ENCODE results near the gene IFFO2. TPM values are rescaled to one million over a fixed set of nuclear protein-coding genes. Genes with fewer than 3 reads are reported as not detected.
A peak's percentile ranks its signal among the peaks of the same experiment; 100 is the strongest.

IFFO2 gene
- total RNA-seq, 4 donors from 2014 or later = 25.8 to 88.8 (median 52.7) TPM

GRCh38 chr1:18957136-18957521 is 653 bp upstream of the IFFO2 start:
- intact Hi-C loops (cut with DNase I) = no loop called here
- Histone ChIP-seq H3K9me3 (no peaks in the 10 kb centered on the region), H3K27ac (peak overlapping the region; percentile 88 to 95 (median 94)), H3K4me3 (peak overlapping the region; percentile 70 to 95 (median 82)), H3K36me3 (no peaks in the 10 kb centered on the region), H3K4me1 (peaks cover 32 to 59% (median 35%) of the 10 kb centered on the region in 3 donors), H3K27me3 (no peaks in the 10 kb centered on the region)
- no peak for DNase-seq
- no peak for TF ChIP-seq CTCF (IDR thresholded peaks at IDR 0.05)
- peak in 1 of 4 donors; percentile 15 for TF ChIP-seq POLR2A (IDR thresholded peaks at IDR 0.05)
- WGBS, 2 donors = 39% methylated on average over 5 of the region's 27 CpGs; no CpG with 5 or more reads in 1 of the 2 donors

GRCh38 chr1:18955441-18956192 is 859 bp downstream of the IFFO2 start:
- no peak for DNase-seq
- Histone ChIP-seq H3K4me3 (peak overlapping the region; percentile 70 to 95 (median 82)), H3K27me3 (no peaks in the 10 kb centered on the region), H3K27ac (peak overlapping the region; percentile 90 to 95 (median 94)), H3K36me3 (no peaks in the 10 kb centered on the region), H3K4me1 (peaks cover 44 to 65% (median 47%) of the 10 kb centered on the region in 3 donors), H3K9me3 (no peaks in the 10 kb centered on the region)
- intact Hi-C loops (cut with DNase I) = no loop called here
- WGBS, 2 donors = 0 to 2% methylated on average over 1 to 6 of the region's 90 CpGs
- TF ChIP-seq POLR2A (IDR thresholded peaks at IDR 0.05) (peak in 1 of 4 donors; percentile 31), CTCF (IDR thresholded peaks at IDR 0.05) (peak in 2 of 6 experiments; percentile 16 to 32)

DNA sequence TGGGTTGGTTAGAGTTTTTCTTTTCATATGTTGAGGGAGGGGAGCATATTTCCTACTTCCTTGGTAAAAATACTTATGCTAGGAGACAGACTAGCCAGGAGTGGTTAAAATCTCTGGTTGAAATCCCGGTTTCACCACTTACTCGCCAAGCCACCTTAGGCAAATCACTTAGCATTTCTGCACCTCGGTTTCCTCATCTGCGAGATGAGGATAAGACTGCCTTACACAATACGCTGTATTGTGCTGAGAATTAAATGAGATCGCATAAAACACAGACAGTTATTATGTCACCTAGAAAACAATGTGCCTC is 1.4 kb downstream of the IFFO2 start:
- Histone ChIP-seq H3K9me3 (no peaks in the 10 kb centered on the region), H3K27me3 (no peaks in the 10 kb centered on the region), H3K36me3 (no peaks in the 10 kb centered on the region), H3K27ac (peak overlapping the region; percentile 90 to 95 (median 94)), H3K4me1 (peaks cover 50 to 70% (median 52%) of the 10 kb centered on the region in 3 donors), H3K4me3 (peak overlapping the region; percentile 70 to 95 (median 82))
- intact Hi-C loops (cut with DNase I) = no loop called here
- WGBS, 2 donors = 17 to 22% methylated on average over 6 of the region's 6 CpGs
- DNase-seq = no peak
- TF ChIP-seq CTCF (IDR thresholded peaks at IDR 0.05) = no peak
- TF ChIP-seq POLR2A (IDR thresholded peaks at IDR 0.05) = no peak

DNA sequence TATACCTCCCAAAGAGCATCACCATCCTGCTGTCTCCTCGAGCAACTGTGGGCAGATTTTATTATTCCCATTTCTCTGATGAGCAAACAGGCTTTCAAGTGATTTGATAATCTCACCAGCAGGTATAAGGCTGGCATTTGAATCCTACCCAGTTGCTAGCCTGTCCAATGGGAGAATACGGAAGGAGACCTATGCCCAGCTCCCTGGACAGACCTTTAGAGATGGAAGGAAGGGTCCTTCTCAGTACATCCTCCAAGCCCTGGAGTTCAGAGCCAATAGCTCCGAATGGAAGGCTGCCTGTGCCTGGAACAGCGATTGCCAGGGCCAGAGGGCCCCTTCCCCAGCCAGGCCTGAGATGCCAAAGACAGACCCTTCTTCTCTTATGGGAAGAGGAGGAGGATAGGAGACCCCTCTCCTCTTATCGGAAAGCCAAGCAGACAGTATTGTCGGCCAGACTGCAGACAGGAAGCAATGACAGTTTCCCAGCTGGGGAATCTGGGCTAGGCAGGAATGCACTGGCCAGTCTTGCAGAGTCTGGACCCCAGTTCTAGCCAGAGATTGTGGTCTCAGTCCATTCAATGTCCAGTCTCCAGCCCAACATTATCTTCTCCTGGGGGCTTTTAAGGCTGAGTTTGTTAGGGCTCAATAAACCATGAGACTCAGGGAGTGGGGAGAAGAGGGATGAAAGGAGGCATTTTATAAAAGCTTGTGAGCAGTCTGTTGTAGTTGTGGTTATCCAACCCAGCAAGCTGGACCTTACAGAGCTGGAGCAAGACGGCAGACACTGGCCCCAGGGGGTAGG is 2.0 kb downstream of the IFFO2 start:
- 17 to 28% methylated on average over 3 to 4 of the region's 7 CpGs for whole genome bisulfite sequencing, 2 donors
- intact Hi-C loops (cut with DNase I) = no loop called here
- H3K4me3 ChIP-seq = peak overlapping the region; percentile 70 to 95 (median 82)
- no peak for DNase-seq
- H3K36me3 ChIP-seq = no peaks in the 10 kb centered on the region
- peaks cover 56 to 76% (median 58%) of the 10 kb centered on the region in 3 donors for H3K4me1 ChIP-seq
- no peaks in the 10 kb centered on the region for H3K9me3 ChIP-seq
- TF ChIP-seq POLR2A (IDR thresholded peaks at IDR 0.05) (no peak), CTCF (IDR thresholded peaks at IDR 0.05) (no peak)
- H3K27me3 ChIP-seq = no peaks in the 10 kb centered on the region
- peak overlapping the region; percentile 90 to 95 (median 94) for H3K27ac ChIP-seq

- peaks cover 63 to 83% (median 65%) of the 10 kb centered on the region in 3 donors for H3K4me1 ChIP-seq
- intact Hi-C loops (cut with DNase I) = no loop called here
- H3K9me3 ChIP-seq = no peaks in the 10 kb centered on the region
- H3K27ac ChIP-seq = peak overlapping the region; percentile 90 to 95 (median 94)
- 48 to 56% methylated on average over 6 to 7 of the region's 11 CpGs for WGBS, 2 donors
- no peaks in the 10 kb centered on the region for H3K36me3 ChIP-seq
- H3K27me3 ChIP-seq = no peaks in the 10 kb centered on the region
- DNase-seq = no peak
- TF ChIP-seq POLR2A (IDR thresholded peaks at IDR 0.05) = peak in 1 of 4 donors; percentile 35
- TF ChIP-seq CTCF (IDR thresholded peaks at IDR 0.05) = peak in 1 of 6 experiments; percentile 14
- peak overlapping the region; percentile 70 to 95 (median 82) for H3K4me3 ChIP-seq
Measured at GRCh38 chr1:18953731-18954231, 2.7 kb downstream of the IFFO2 start.

Measured in esophagus squamous epithelium (tissue), 5 donors.